K562 (cell line): Measurements from ENCODE around the gene OR8D2. TPM values are rescaled to one million over a fixed set of nuclear protein-coding genes. Genes with fewer than 3 reads are reported as not detected.

Source experiments
- polyA plus RNA-seq, 8 experiments: library from polyadenylated mRNA; depleted of rRNA in 4 of 8; stranded (reverse) in 5 of 8; unstranded in 3 of 8; fragments of >200 nt; fragmentation: Nextera tagmentation in 2 of 8; fragmentation: Illumina TruSeq in 1 of 8; extraction: Ambion mirVana in 2 of 8; extraction: Trizol in 1 of 8; gene quantifications; 2 replicates each; pipeline versions ENCODE4 v1.2.1 to v1.2.3, GENCODE V29; 2011 to 2014; ENCODE audit warnings: inconsistent platforms in 1 of 8, missing spikeins in 1 of 8
- total RNA-seq, 7 experiments: library from RNA; depleted of rRNA in 6 of 7; stranded (reverse); fragments of >200 nt in 6 of 7; fragmentation: Illumina TruSeq in 2 of 7; extraction: Trizol in 2 of 7; gene quantifications; 2 replicates each; pipeline versions ENCODE4 v1.2.1 to v1.2.3, GENCODE V29; 2011 to 2021; ENCODE audit warnings: low replicate concordance in 1 of 7
- TF ChIP-seq, protein P1 (sequence below): fragments of 200-600 bp; sonication (generic); IDR thresholded peaks from one replicate; pipeline ENCODE4 v1.6.1; 2012; ENCODE audit warnings: mild to moderate bottlenecking, low read depth, low read length, inconsistent platforms

The OR8D2 gene
- total and polyA plus RNA-seq, 9 of the 15 experiments (the other 6 are each of a cell fraction or from before 2014, with no cell fraction given), result 0.06 to 0.21 TPM; not detected in 7

GRCh38 chr11:124339396-124340141 is 19.6 kb upstream of the OR8D2 start (continued):
- TF ChIP-seq, protein P1, sequence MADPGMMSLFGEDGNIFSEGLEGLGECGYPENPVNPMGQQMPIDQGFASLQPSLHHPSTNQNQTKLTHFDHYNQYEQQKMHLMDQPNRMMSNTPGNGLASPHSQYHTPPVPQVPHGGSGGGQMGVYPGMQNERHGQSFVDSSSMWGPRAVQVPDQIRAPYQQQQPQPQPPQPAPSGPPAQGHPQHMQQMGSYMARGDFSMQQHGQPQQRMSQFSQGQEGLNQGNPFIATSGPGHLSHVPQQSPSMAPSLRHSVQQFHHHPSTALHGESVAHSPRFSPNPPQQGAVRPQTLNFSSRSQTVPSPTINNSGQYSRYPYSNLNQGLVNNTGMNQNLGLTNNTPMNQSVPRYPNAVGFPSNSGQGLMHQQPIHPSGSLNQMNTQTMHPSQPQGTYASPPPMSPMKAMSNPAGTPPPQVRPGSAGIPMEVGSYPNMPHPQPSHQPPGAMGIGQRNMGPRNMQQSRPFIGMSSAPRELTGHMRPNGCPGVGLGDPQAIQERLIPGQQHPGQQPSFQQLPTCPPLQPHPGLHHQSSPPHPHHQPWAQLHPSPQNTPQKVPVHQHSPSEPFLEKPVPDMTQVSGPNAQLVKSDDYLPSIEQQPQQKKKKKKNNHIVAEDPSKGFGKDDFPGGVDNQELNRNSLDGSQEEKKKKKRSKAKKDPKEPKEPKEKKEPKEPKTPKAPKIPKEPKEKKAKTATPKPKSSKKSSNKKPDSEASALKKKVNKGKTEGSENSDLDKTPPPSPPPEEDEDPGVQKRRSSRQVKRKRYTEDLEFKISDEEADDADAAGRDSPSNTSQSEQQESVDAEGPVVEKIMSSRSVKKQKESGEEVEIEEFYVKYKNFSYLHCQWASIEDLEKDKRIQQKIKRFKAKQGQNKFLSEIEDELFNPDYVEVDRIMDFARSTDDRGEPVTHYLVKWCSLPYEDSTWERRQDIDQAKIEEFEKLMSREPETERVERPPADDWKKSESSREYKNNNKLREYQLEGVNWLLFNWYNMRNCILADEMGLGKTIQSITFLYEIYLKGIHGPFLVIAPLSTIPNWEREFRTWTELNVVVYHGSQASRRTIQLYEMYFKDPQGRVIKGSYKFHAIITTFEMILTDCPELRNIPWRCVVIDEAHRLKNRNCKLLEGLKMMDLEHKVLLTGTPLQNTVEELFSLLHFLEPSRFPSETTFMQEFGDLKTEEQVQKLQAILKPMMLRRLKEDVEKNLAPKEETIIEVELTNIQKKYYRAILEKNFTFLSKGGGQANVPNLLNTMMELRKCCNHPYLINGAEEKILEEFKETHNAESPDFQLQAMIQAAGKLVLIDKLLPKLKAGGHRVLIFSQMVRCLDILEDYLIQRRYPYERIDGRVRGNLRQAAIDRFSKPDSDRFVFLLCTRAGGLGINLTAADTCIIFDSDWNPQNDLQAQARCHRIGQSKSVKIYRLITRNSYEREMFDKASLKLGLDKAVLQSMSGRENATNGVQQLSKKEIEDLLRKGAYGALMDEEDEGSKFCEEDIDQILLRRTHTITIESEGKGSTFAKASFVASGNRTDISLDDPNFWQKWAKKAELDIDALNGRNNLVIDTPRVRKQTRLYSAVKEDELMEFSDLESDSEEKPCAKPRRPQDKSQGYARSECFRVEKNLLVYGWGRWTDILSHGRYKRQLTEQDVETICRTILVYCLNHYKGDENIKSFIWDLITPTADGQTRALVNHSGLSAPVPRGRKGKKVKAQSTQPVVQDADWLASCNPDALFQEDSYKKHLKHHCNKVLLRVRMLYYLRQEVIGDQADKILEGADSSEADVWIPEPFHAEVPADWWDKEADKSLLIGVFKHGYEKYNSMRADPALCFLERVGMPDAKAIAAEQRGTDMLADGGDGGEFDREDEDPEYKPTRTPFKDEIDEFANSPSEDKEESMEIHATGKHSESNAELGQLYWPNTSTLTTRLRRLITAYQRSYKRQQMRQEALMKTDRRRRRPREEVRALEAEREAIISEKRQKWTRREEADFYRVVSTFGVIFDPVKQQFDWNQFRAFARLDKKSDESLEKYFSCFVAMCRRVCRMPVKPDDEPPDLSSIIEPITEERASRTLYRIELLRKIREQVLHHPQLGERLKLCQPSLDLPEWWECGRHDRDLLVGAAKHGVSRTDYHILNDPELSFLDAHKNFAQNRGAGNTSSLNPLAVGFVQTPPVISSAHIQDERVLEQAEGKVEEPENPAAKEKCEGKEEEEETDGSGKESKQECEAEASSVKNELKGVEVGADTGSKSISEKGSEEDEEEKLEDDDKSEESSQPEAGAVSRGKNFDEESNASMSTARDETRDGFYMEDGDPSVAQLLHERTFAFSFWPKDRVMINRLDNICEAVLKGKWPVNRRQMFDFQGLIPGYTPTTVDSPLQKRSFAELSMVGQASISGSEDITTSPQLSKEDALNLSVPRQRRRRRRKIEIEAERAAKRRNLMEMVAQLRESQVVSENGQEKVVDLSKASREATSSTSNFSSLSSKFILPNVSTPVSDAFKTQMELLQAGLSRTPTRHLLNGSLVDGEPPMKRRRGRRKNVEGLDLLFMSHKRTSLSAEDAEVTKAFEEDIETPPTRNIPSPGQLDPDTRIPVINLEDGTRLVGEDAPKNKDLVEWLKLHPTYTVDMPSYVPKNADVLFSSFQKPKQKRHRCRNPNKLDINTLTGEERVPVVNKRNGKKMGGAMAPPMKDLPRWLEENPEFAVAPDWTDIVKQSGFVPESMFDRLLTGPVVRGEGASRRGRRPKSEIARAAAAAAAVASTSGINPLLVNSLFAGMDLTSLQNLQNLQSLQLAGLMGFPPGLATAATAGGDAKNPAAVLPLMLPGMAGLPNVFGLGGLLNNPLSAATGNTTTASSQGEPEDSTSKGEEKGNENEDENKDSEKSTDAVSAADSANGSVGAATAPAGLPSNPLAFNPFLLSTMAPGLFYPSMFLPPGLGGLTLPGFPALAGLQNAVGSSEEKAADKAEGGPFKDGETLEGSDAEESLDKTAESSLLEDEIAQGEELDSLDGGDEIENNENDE, result no peak
